Fibroblast of lung (primary cell): ENCODE measurements around the gene AAMP. TPM values are rescaled to one million over a fixed set of nuclear protein-coding genes. Genes with fewer than 3 reads are reported as not detected.

Experiments
- DNase-seq, 2 donors: peaks; one replicate each; pipeline versions ENCODE4 v3.0.0 to v3.0.0-alpha.2; 2010; ENCODE audit warnings: low read depth in 2 of 2
- H2AFZ ChIP-seq: 2 replicates; pipeline ENCODE4 v1.5.1; 2012; ENCODE audit warnings: low read length, control low read depth, inconsistent platforms
- H3K27ac ChIP-seq: 2 replicates; pipeline ENCODE4 v1.5.1; 2011; ENCODE audit warnings: low read length, control low read depth; ENCODE audit not compliant: insufficient read depth
- H3K27me3 ChIP-seq: 2 replicates; pipeline ENCODE4 v1.5.1; 2011; ENCODE audit warnings: mild to moderate bottlenecking, low read length; ENCODE audit not compliant: control insufficient read depth, insufficient read depth
- H3K36me3 ChIP-seq: 2 replicates; pipeline ENCODE4 v1.5.1; 2011; ENCODE audit warnings: low read length; ENCODE audit not compliant: control insufficient read depth, insufficient read depth
- H3K4me1 ChIP-seq: 2 replicates; pipeline ENCODE4 v1.5.1; 2011; ENCODE audit warnings: low read length; ENCODE audit not compliant: control insufficient read depth, insufficient read depth; ENCODE audit errors: extremely low read depth
- H3K4me2 ChIP-seq: 2 replicates; pipeline ENCODE4 v1.5.1; 2011; ENCODE audit warnings: low read length, control low read depth; ENCODE audit not compliant: insufficient read depth; ENCODE audit errors: extremely low read depth
- H3K4me3 ChIP-seq, 4 experiments: fragments of 200-600 bp in 1 of 4; sonication (generic) in 1 of 4; replicated peaks in 1 of 4; 2 replicates each; pipeline ENCODE4 v1.5.1; 2011 to 2016; ENCODE audit warnings: low read length in 4 of 4, low read depth in 3 of 4, mild to moderate bottlenecking in 3 of 4, control low read depth in 2 of 4, inconsistent platforms in 1 of 4, mixed read lengths in 1 of 4; ENCODE audit not compliant: insufficient read depth in 1 of 4; ENCODE audit errors: control extremely low read depth in 1 of 4
- H3K79me2 ChIP-seq: 2 replicates; pipeline ENCODE4 v1.5.1; 2012; ENCODE audit warnings: mild to moderate bottlenecking, low read length, inconsistent platforms; ENCODE audit not compliant: control insufficient read depth, insufficient read depth
- H3K9ac ChIP-seq: 2 replicates; pipeline ENCODE4 v1.5.1; 2011; ENCODE audit warnings: mild to moderate bottlenecking, low read length, control low read depth; ENCODE audit not compliant: insufficient read depth
- H3K9me3 ChIP-seq: 2 replicates; pipeline ENCODE4 v1.5.1; 2012; ENCODE audit warnings: low read depth, low read length; ENCODE audit not compliant: control insufficient read depth, insufficient read depth
- H4K20me1 ChIP-seq: 2 replicates; pipeline ENCODE4 v1.5.1; 2011; ENCODE audit warnings: low read length; ENCODE audit not compliant: control insufficient read depth, insufficient read depth; ENCODE audit errors: extremely low read depth
- EZH2 ChIP-seq: IDR thresholded peaks from 2 replicates; pipeline ENCODE4 v1.5.1; 2012; ENCODE audit warnings: low read length, control low read depth, mild to moderate bottlenecking; ENCODE audit errors: missing control alignments
- polyA plus RNA-seq, 2 donors: library from polyadenylated mRNA; depleted of rRNA in 1 of 2; stranded (reverse) in 1 of 2; unstranded in 1 of 2; fragments of >200 nt; gene quantifications; 2 replicates each; pipeline ENCODE4 v1.2.1, GENCODE V29; 2011 to 2012; ENCODE audit warnings: missing spikeins in 1 of 2
- total RNA-seq: library from RNA; depleted of rRNA; stranded (reverse); fragments of >200 nt; gene quantifications from 2 replicates; pipeline ENCODE4 v1.2.1, GENCODE V29; 2014
- TF ChIP-seq, protein P1 (sequence below), 2 donors: IDR thresholded peaks in 1 of 2; conservative IDR thresholded peaks in 1 of 2; 1 replicate in 1 of 2; 2 replicates in 1 of 2; pipeline ENCODE4 v1.5.1; 2011 to 2012; ENCODE audit warnings: low read length in 2 of 2, control low read depth in 1 of 2, inconsistent platforms in 1 of 2, low read depth in 1 of 2, mild to moderate bottlenecking in 1 of 2

Gene AAMP
- total and polyA plus RNA-seq, 2 donors (not counting 1 experiment from before 2014, with no cell fraction given): 53.1 to 110 TPM

- Histone ChIP-seq H3K27me3 (no peaks in the 10 kb centered on the region), H3K79me2 (no peaks in the 10 kb centered on the region), H2AFZ (no peak overlapping the region), H3K4me2 (no peak overlapping the region), H3K4me1 (no peaks in the 10 kb centered on the region), H3K9me3 (no peaks in the 10 kb centered on the region), H4K20me1 (no peaks in the 10 kb centered on the region), H3K36me3 (no peaks in the 10 kb centered on the region), H3K9ac (no peak overlapping the region), H3K4me3 (no peak overlapping the region), H3K27ac (no peak overlapping the region)
- TF ChIP-seq EZH2: no peak
- TF ChIP-seq, protein P1, sequence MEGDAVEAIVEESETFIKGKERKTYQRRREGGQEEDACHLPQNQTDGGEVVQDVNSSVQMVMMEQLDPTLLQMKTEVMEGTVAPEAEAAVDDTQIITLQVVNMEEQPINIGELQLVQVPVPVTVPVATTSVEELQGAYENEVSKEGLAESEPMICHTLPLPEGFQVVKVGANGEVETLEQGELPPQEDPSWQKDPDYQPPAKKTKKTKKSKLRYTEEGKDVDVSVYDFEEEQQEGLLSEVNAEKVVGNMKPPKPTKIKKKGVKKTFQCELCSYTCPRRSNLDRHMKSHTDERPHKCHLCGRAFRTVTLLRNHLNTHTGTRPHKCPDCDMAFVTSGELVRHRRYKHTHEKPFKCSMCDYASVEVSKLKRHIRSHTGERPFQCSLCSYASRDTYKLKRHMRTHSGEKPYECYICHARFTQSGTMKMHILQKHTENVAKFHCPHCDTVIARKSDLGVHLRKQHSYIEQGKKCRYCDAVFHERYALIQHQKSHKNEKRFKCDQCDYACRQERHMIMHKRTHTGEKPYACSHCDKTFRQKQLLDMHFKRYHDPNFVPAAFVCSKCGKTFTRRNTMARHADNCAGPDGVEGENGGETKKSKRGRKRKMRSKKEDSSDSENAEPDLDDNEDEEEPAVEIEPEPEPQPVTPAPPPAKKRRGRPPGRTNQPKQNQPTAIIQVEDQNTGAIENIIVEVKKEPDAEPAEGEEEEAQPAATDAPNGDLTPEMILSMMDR (conservative IDR thresholded peaks at IDR 0.05 in 1 of 2, IDR thresholded peaks at IDR 0.05 in 1 of 2; ENCODE audit: low read depth in 1 of 2, low read length in 2 of 2): no peak
- DNase-seq: no peak
Measured at GRCh38 chr2:218307415-218308090, 37.6 kb upstream of the AAMP start.

DNA sequence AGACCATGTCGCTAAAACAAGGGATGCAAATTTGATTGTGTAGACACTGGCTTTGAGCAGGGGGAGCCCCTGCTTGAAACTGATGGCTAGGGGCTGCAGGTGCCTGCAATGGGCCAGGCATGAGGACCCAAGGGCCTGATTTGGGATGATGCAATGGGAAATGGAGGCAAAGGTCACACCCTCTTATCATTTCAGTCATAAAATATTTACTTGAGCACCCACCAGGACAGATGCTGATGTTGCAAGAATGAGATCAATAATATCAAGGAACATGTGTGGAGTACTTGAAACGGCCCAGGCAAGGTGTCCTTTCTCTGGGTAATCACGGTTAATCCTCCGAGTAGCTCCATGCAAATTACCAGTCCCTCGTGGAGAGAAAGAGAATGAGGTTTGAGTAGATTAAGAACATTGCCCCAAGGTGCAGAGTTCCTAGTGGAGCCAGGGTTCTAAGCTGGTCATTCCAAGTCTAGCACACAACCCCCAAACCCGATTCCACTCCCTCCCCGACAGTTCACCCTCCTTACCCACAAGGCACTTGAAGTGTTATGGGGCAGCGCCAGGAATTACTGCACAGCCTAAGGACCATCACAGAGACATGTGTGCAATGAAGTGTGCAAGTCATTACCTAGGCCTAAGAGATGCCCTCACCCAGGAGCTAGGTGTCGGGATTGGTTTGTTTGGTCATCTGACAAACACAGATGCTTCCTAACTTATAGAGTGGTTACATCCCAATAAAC lies 36.4 kb upstream of the AAMP start:
- H3K9ac ChIP-seq: no peak overlapping the region
- H3K27me3 ChIP-seq: no peaks in the 10 kb centered on the region
- no peaks in the 10 kb centered on the region for H3K9me3 ChIP-seq
- H3K4me3 ChIP-seq: no peak overlapping the region
- no peak for DNase-seq
- H3K79me2 ChIP-seq: no peaks in the 10 kb centered on the region
- H4K20me1 ChIP-seq: no peaks in the 10 kb centered on the region
- H3K27ac ChIP-seq: no peak overlapping the region
- TF ChIP-seq, protein P1 (conservative IDR thresholded peaks at IDR 0.05 in 1 of 2, IDR thresholded peaks at IDR 0.05 in 1 of 2; ENCODE audit: low read depth in 1 of 2, low read length in 2 of 2): no peak
- TF ChIP-seq EZH2: no peak
- H3K4me2 ChIP-seq: no peak overlapping the region
- no peaks in the 10 kb centered on the region for H3K36me3 ChIP-seq
- no peaks in the 10 kb centered on the region for H3K4me1 ChIP-seq
- no peak overlapping the region for H2AFZ ChIP-seq

DNA sequence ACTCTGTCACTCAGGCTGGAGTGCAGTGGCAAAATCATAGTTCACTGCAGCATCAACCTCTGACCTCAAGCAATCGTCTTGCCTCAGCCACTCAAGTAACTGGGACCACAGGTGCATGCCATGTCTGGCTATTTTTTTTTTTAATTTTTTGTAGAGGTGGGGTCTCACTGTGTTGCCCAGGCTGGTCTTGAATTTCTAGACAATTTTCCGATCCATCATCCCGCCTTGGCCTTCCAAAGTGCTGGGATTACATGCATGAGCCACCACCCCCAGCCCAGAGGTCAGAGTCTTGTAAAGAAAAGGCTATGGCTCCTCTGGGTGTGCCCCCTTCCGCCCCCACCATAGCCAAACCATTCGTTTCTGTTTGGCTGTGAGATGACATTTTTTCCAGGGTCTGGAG lies 35.4 kb upstream of the AAMP start:
- Histone ChIP-seq H4K20me1 (no peaks in the 10 kb centered on the region), H2AFZ (no peak overlapping the region), H3K9me3 (no peaks in the 10 kb centered on the region), H3K4me2 (no peak overlapping the region), H3K4me3 (no peak overlapping the region), H3K36me3 (no peaks in the 10 kb centered on the region), H3K9ac (no peak overlapping the region), H3K4me1 (no peaks in the 10 kb centered on the region), H3K27ac (no peak overlapping the region), H3K27me3 (no peaks in the 10 kb centered on the region), H3K79me2 (no peaks in the 10 kb centered on the region)
- TF ChIP-seq, protein P1 (conservative IDR thresholded peaks at IDR 0.05 in 1 of 2, IDR thresholded peaks at IDR 0.05 in 1 of 2; ENCODE audit: low read depth in 1 of 2, low read length in 2 of 2): no peak
- TF ChIP-seq EZH2: no peak
- DNase-seq: no peak
